Neural cell (in vitro differentiated cells): ENCODE results near the gene GATB. TPM values are rescaled to one million over a fixed set of nuclear protein-coding genes. Genes with fewer than 3 reads are reported as not detected.
A peak's percentile ranks its signal among the peaks of the same experiment; 100 is the strongest.

Experiments
- H2AFZ ChIP-seq: fragments of 200-600, 300-800 bp; sonication (generic), shearing (Covaris generic); 2 replicates; pipeline ENCODE4 v1.6.0; 2014; ENCODE audit warnings: low read depth, mild to moderate bottlenecking, antibody characterized with exemption, low read length, moderate library complexity
- H3F3A ChIP-seq: fragments of 200-600 bp; shearing (Covaris generic); 2 replicates; pipeline ENCODE4 v1.6.1; 2016; ENCODE audit warnings: mild to moderate bottlenecking, moderate library complexity, mixed read lengths, antibody characterized with exemption, low read length; ENCODE audit not compliant: insufficient read depth, poor library complexity, severe bottlenecking
- H3K27ac ChIP-seq: fragments of 200-600, 300-800 bp; sonication (generic), shearing (Covaris generic); 2 replicates; pipeline ENCODE4 v1.5.1; 2014; ENCODE audit warnings: mild to moderate bottlenecking, low read length, moderate library complexity
- H3K27me3 ChIP-seq: fragments of 300-800, 200-600 bp; sonication (generic), shearing (Covaris generic); 2 replicates; pipeline ENCODE4 v1.6.0; 2014; ENCODE audit warnings: mild to moderate bottlenecking, low read depth, low read length, moderate library complexity; ENCODE audit not compliant: insufficient read depth
- H3K36me3 ChIP-seq: fragments of 300-800, 200-600 bp; sonication (generic), shearing (Covaris generic); 2 replicates; pipeline ENCODE4 v1.5.1; 2014; ENCODE audit warnings: mild to moderate bottlenecking, antibody characterized with exemption, low read length, moderate library complexity; ENCODE audit not compliant: insufficient read depth
- H3K4me2 ChIP-seq: fragments of 300-800, 200-600 bp; sonication (generic), shearing (Covaris generic); 2 replicates; pipeline ENCODE4 v1.6.0; 2014; ENCODE audit warnings: mild to moderate bottlenecking, low read length
- H3K4me3 ChIP-seq: fragments of 300-800, 200-600 bp; sonication (generic), shearing (Covaris generic); 2 replicates; pipeline ENCODE4 v1.5.1; 2014; ENCODE audit warnings: mild to moderate bottlenecking, low read length, moderate library complexity
- H3K79me2 ChIP-seq: fragments of 200-600 bp; shearing (Covaris generic); replicated peaks from 2 replicates; pipeline ENCODE4 v1.6.0; 2014; ENCODE audit warnings: mild to moderate bottlenecking, low read length, moderate library complexity; ENCODE audit not compliant: insufficient read depth
- H3K9ac ChIP-seq: fragments of 300-800, 200-600 bp; sonication (generic), shearing (Covaris generic); 2 replicates; pipeline ENCODE4 v1.6.1; 2016; ENCODE audit warnings: mild to moderate bottlenecking, low read length, mixed read lengths
- H3K9me2 ChIP-seq: fragments of 200-600 bp; shearing (Covaris generic); 2 replicates; pipeline ENCODE4 v1.6.1; 2016; ENCODE audit warnings: mild to moderate bottlenecking, low read length, mixed read lengths; ENCODE audit not compliant: insufficient read depth
- H3K9me3 ChIP-seq: fragments of 200-600, 300-800 bp; sonication (generic), shearing (Covaris generic); 2 replicates; pipeline ENCODE4 v1.6.1; 2016; ENCODE audit warnings: mild to moderate bottlenecking, mixed run types, low read length, moderate library complexity, mixed read lengths
- H4K20me1 ChIP-seq: fragments of 200-600 bp; shearing (Covaris generic); 2 replicates; pipeline ENCODE4 v1.6.1; 2016; ENCODE audit warnings: mild to moderate bottlenecking, mixed run types; ENCODE audit not compliant: insufficient read depth
- CTCF ChIP-seq: fragments of 450-650 bp; IDR thresholded peaks from 2 replicates; pipeline ENCODE4 v1.5.1; 2014; ENCODE audit warnings: antibody characterized with exemption, mild to moderate bottlenecking, moderate library complexity; ENCODE audit not compliant: poor library complexity, severe bottlenecking
- EP300 ChIP-seq: fragments of 450-650 bp; conservative IDR thresholded peaks from 2 replicates; pipeline ENCODE4 v1.6.1; 2014; ENCODE audit warnings: antibody characterized with exemption, mild to moderate bottlenecking, moderate library complexity; ENCODE audit not compliant: poor library complexity, severe bottlenecking
- EZH2 ChIP-seq: fragments of 200-600, 300-800 bp; shearing (Covaris generic), sonication (generic); IDR thresholded peaks from 2 replicates; pipeline ENCODE4 v1.6.1; 2014; ENCODE audit warnings: antibody characterized with exemption, low read length, borderline replicate concordance, mild to moderate bottlenecking; ENCODE audit not compliant: insufficient read depth, poor library complexity, severe bottlenecking
- MXI1 ChIP-seq: fragments of 450-650 bp; conservative IDR thresholded peaks from 2 replicates; pipeline ENCODE4 v1.6.1; 2014; ENCODE audit warnings: antibody characterized with exemption, mild to moderate bottlenecking; ENCODE audit not compliant: poor library complexity, severe bottlenecking
- POLR2AphosphoS5 ChIP-seq: IDR thresholded peaks from 2 replicates; pipeline ENCODE4 v1.6.1; 2012
- RAD21 ChIP-seq: fragments of 450-650 bp; conservative IDR thresholded peaks from 2 replicates; pipeline ENCODE4 v1.6.1; 2014; ENCODE audit warnings: antibody characterized with exemption, mild to moderate bottlenecking, moderate library complexity
- REST ChIP-seq: IDR thresholded peaks from 2 replicates; pipeline ENCODE4 v1.6.1; 2012; ENCODE audit warnings: borderline replicate concordance
- SMC3 ChIP-seq: fragments of 450-650 bp; conservative IDR thresholded peaks from 2 replicates; pipeline ENCODE4 v1.6.1; 2014; ENCODE audit warnings: antibody characterized with exemption, mild to moderate bottlenecking, moderate library complexity; ENCODE audit not compliant: poor library complexity
- TAF1 ChIP-seq: IDR thresholded peaks from 2 replicates; pipeline ENCODE4 v1.6.1; 2012; ENCODE audit warnings: low read depth
- polyA plus RNA-seq: library from polyadenylated mRNA; depleted of rRNA; stranded (reverse); fragments of >200 nt; gene quantifications from 2 replicates; pipeline ENCODE4 v1.2.3, GENCODE V29; 2014

The GATB gene
- polyA plus RNA-seq, 1 donor from 2014 or later, result 15.3 TPM

- Histone ChIP-seq H2AFZ (no peak overlapping the region), H3K27me3 (no peaks in the 10 kb centered on the region), H3F3A (no peaks in the 10 kb centered on the region), H3K36me3 (no peaks in the 10 kb centered on the region), H3K9me2 (no peaks in the 10 kb centered on the region), H3K79me2 (no peaks in the 10 kb centered on the region), H3K4me2 (no peak overlapping the region), H3K9me3 (no peaks in the 10 kb centered on the region), H4K20me1 (no peaks in the 10 kb centered on the region), H3K4me3 (no peak overlapping the region), H3K9ac (no peak overlapping the region), H3K27ac (peak overlapping the region; percentile 11)
- TF ChIP-seq RAD21, result no peak
- no peak for TF ChIP-seq POLR2AphosphoS5
- no peak for TF ChIP-seq SMC3
- TF ChIP-seq EP300, result no peak
- no peak for TF ChIP-seq TAF1
- TF ChIP-seq CTCF, result no peak
- TF ChIP-seq EZH2, result no peak
- no peak for TF ChIP-seq REST
- no peak for TF ChIP-seq MXI1
Observed at GRCh38 chr4:151694961-151695720, 65.7 kb downstream of the GATB start.

- TF ChIP-seq RAD21 (no peak), EP300 (no peak), POLR2AphosphoS5 (no peak), REST (no peak), CTCF (no peak), TAF1 (no peak), SMC3 (no peak)
- Histone ChIP-seq H3K27me3 (no peaks in the 10 kb centered on the region), H3K36me3 (no peaks in the 10 kb centered on the region), H3K9me3 (no peaks in the 10 kb centered on the region), H3K79me2 (no peaks in the 10 kb centered on the region), H3K9ac (no peak overlapping the region), H2AFZ (no peak overlapping the region), H3K4me2 (no peak overlapping the region), H3K27ac (no peak overlapping the region), H3F3A (no peaks in the 10 kb centered on the region), H3K9me2 (no peaks in the 10 kb centered on the region), H4K20me1 (no peaks in the 10 kb centered on the region), H3K4me3 (no peak overlapping the region)
Observed at GRCh38 chr4:151692821-151693673, 67.8 kb downstream of the GATB start.
